Stimulated activated naive CD8-positive, alpha-beta T cell treated with anti-CD3 and anti-CD28 coated beads, Interleukin-15, amount 100 ng/mL, for 72 hours (primary cell): ENCODE data around the gene CCRL2.

Experiments used
- ATAC-seq: fragments of 150-1000 bp; cut with Tn5 transposase; 2 replicates; pipeline ENCODE4 v1.10.0; 2021; ENCODE audit warnings: mild to moderate bottlenecking, moderate library complexity
- DNase-seq, 2 donors: peaks; one replicate each; pipeline ENCODE4 v3.0.0; 2021 to 2022
- H3K27ac Mint-ChIP-seq, 2 donors: one replicate each; pipeline ENCODE4 v1.8.0; 2022; ENCODE audit warnings: mild to moderate bottlenecking in 2 of 2, mixed read lengths in 2 of 2, moderate library complexity in 2 of 2
- H3K27me3 Mint-ChIP-seq: one replicate; pipeline ENCODE4 v1.8.0; 2022; ENCODE audit warnings: mixed read lengths
- H3K4me1 Mint-ChIP-seq: one replicate; pipeline ENCODE4 v1.8.0; 2022; ENCODE audit warnings: mild to moderate bottlenecking, mixed read lengths
- H3K4me3 Mint-ChIP-seq, 2 donors: one replicate each; pipeline ENCODE4 v1.8.0; 2022; ENCODE audit warnings: mild to moderate bottlenecking in 2 of 2, mixed read lengths in 2 of 2, moderate library complexity in 1 of 2
- H3K9me3 Mint-ChIP-seq, 2 donors: one replicate each; pipeline ENCODE4 v1.8.0; 2022; ENCODE audit warnings: mixed read lengths in 2 of 2

CCRL2 gene

GRCh38 chr3:46406788-46407611, at the start of gene CCRL2, which contains the start of gene CCR5AS:
Gene CCRL2, plus strand, starts transcription at chr3:46407259. Its CDS starts 821 bp downstream, at chr3:46408080.
Gene CCR5AS, minus strand, starts transcription at chr3:46407066.
- Mint-ChIP-seq H3K9me3 (peaks cover 0 to 4% of the 10 kb centered on the region in 2 donors), H3K4me3 (peak within 1 kb of the TSS; percentile 87 to 95), H3K4me1 (peaks cover 41% of the 10 kb centered on the region), H3K27ac (peak within 1 kb of the TSS; percentile 95 to 97), H3K27me3 (no peaks in the 10 kb centered on the region)
- DNase-seq (peak; percentile 28 to 60), ATAC-seq (peak; percentile 94)

- H3K9me3 Mint-ChIP-seq, result no peaks in the 10 kb centered on the region
- no peak overlapping the region for H3K27ac Mint-ChIP-seq
- peaks cover 35% of the 10 kb centered on the region for H3K27me3 Mint-ChIP-seq
Measured at GRCh38 chr3:46358466-46358865, 48.6 kb upstream of the CCRL2 start.

GRCh38 chr3:46359733-46360493, 47.1 kb upstream of the CCRL2 start:
- DNase-seq (peak in 1 of 2 donors; percentile 28), ATAC-seq (peak; percentile 92)
- Mint-ChIP-seq H3K27me3 (peaks cover 26% of the 10 kb centered on the region), H3K9me3 (no peaks in the 10 kb centered on the region), H3K4me1 (peaks cover 31% of the 10 kb centered on the region), H3K27ac (no peak overlapping the region), H3K4me3 (no peak overlapping the region)

More at GRCh38 chr3:46358466-46358865, 48.6 kb upstream of the CCRL2 start:
- ATAC-seq, result no peak
- no peak for DNase-seq
- Mint-ChIP-seq H3K4me3 (no peak overlapping the region), H3K4me1 (peaks cover 43% of the 10 kb centered on the region)

GRCh38 chr3:46360907-46361306, 46.2 kb upstream of the CCRL2 start:
- peaks cover 21% of the 10 kb centered on the region for H3K27me3 Mint-ChIP-seq
- no peaks in the 10 kb centered on the region for H3K9me3 Mint-ChIP-seq
- H3K27ac Mint-ChIP-seq, result no peak overlapping the region
- ATAC-seq (no peak), DNase-seq (no peak)
- H3K4me3 Mint-ChIP-seq, result no peak overlapping the region
- peaks cover 29% of the 10 kb centered on the region for H3K4me1 Mint-ChIP-seq

- H3K4me3 Mint-ChIP-seq, result no peak overlapping the region
- peak; percentile 47 for ATAC-seq
- H3K27ac Mint-ChIP-seq, result no peak overlapping the region
- H3K27me3 Mint-ChIP-seq, result peaks cover 21% of the 10 kb centered on the region
- no peaks in the 10 kb centered on the region for H3K9me3 Mint-ChIP-seq
- peaks cover 36% of the 10 kb centered on the region for H3K4me1 Mint-ChIP-seq
- no peak for DNase-seq
Measured at GRCh38 chr3:46361408-46362283, 45.4 kb upstream of the CCRL2 start.

GRCh38 chr3:46365041-46365440, 42.0 kb upstream of the CCRL2 start:
- Mint-ChIP-seq H3K4me3 (no peak overlapping the region), H3K27me3 (peaks cover 16% of the 10 kb centered on the region), H3K9me3 (no peaks in the 10 kb centered on the region), H3K27ac (no peak overlapping the region), H3K4me1 (peaks cover 50% of the 10 kb centered on the region)
- DNase-seq (no peak), ATAC-seq (no peak)

- Mint-ChIP-seq H3K9me3 (no peaks in the 10 kb centered on the region), H3K27ac (no peak overlapping the region), H3K27me3 (peaks cover 16% of the 10 kb centered on the region), H3K4me3 (no peak overlapping the region), H3K4me1 (peaks cover 58% of the 10 kb centered on the region)
- DNase-seq, result no peak
- ATAC-seq, result no peak
Measured at GRCh38 chr3:46365737-46366524, 41.1 kb upstream of the CCRL2 start.

GRCh38 chr3:46367811-46368210, 39.2 kb upstream of the CCRL2 start:
- DNase-seq (no peak), ATAC-seq (no peak)
- no peak overlapping the region for H3K4me3 Mint-ChIP-seq
- H3K27me3 Mint-ChIP-seq, result peaks cover 16% of the 10 kb centered on the region
- no peaks in the 10 kb centered on the region for H3K9me3 Mint-ChIP-seq
- no peak overlapping the region for H3K27ac Mint-ChIP-seq
- H3K4me1 Mint-ChIP-seq, result peaks cover 47% of the 10 kb centered on the region

GRCh38 chr3:46368569-46368968, 38.5 kb upstream of the CCRL2 start:
- DNase-seq, result peak; percentile 33 to 35
- Mint-ChIP-seq H3K4me3 (no peak overlapping the region), H3K4me1 (peaks cover 47% of the 10 kb centered on the region), H3K9me3 (no peaks in the 10 kb centered on the region), H3K27me3 (peaks cover 23% of the 10 kb centered on the region), H3K27ac (no peak overlapping the region)
- no peak for ATAC-seq

GRCh38 chr3:46369151-46369550, 37.9 kb upstream of the CCRL2 start:
- H3K9me3 Mint-ChIP-seq, result no peaks in the 10 kb centered on the region
- H3K27me3 Mint-ChIP-seq, result peaks cover 25% of the 10 kb centered on the region
- H3K4me3 Mint-ChIP-seq, result peak overlapping the region; percentile 22 to 73
- ATAC-seq, result no peak
- peak overlapping the region; percentile 15 to 65 for H3K27ac Mint-ChIP-seq
- DNase-seq, result no peak
- H3K4me1 Mint-ChIP-seq, result peaks cover 47% of the 10 kb centered on the region

GRCh38 chr3:46369675-46370132, 37.4 kb upstream of the CCRL2 start:
- Mint-ChIP-seq H3K27ac (peak overlapping the region; percentile 86 to 96), H3K9me3 (no peaks in the 10 kb centered on the region), H3K27me3 (peaks cover 30% of the 10 kb centered on the region), H3K4me3 (peak overlapping the region; percentile 22 to 73), H3K4me1 (peaks cover 52% of the 10 kb centered on the region)
- peak; percentile 60 to 75 for DNase-seq
- ATAC-seq, result peak; percentile 92

GRCh38 chr3:46370839-46371518, 36.1 kb upstream of the CCRL2 start, which contains the start of gene CCR5:
Gene CCR5, plus strand, starts transcription at chr3:46370946. Its CDS starts 1,957 bp downstream, at chr3:46372903.
- Mint-ChIP-seq H3K9me3 (no peaks in the 10 kb centered on the region), H3K4me1 (peaks cover 61% of the 10 kb centered on the region), H3K4me3 (peak within 1 kb of the TSS; percentile 22 to 73), H3K27me3 (peaks cover 32% of the 10 kb centered on the region), H3K27ac (peak within 1 kb of the TSS; percentile 86 to 96)
- ATAC-seq (peak; percentile 44), DNase-seq (peak in 1 of 2 donors; percentile 41)

GRCh38 chr3:46371519-46372340, 35.3 kb upstream of the CCRL2 start:
- peaks cover 54% of the 10 kb centered on the region for H3K4me1 Mint-ChIP-seq
- DNase-seq, result no peak
- H3K27ac Mint-ChIP-seq, result no peak overlapping the region
- H3K4me3 Mint-ChIP-seq, result no peak overlapping the region
- H3K27me3 Mint-ChIP-seq, result peaks cover 25% of the 10 kb centered on the region
- ATAC-seq, result no peak
- H3K9me3 Mint-ChIP-seq, result no peaks in the 10 kb centered on the region
